K562 (cell line): Measurements from ENCODE around the gene RSF1. TPM values are rescaled to one million over a fixed set of nuclear protein-coding genes. Genes with fewer than 3 reads are reported as not detected.

ENCODE experiments used
- ATAC-seq: fragments of 200-7000 bp; cut with Tn5 transposase; 3 replicates; pipeline ENCODE4 v1.9.1; 2020; ENCODE audit warnings: moderate library complexity
- BruUV-seq: library from RNA; stranded (reverse); fragments of 400-500 nt; replicated peaks from 2 replicates; lab custom pipeline; 2021; lab: Mats Ljungman, UMichigan
- CTCF ChIA-PET: fragments of 300-600 bp; formaldehyde crosslinking; extraction: SDS; loops from one replicate; lab custom pipeline; 2021; ENCODE audit warnings: low intra/inter-chr PET ratio; lab: Yijun Ruan, JAX
- POLR2A ChIA-PET: fragments of 300-600, 350-650 bp; sonication (Branson Sonifier 250); formaldehyde crosslinking; extraction: SDS; loops from one replicate; lab custom pipeline; 2021; ENCODE audit warnings: antibody characterized with exemption, inconsistent platforms; lab: Yijun Ruan, JAX
- DNase-seq, 4 experiments: peaks; one replicate each; pipeline versions ENCODE4 v3.0.0 to v3.0.0-alpha.2; 2011 to 2018; ENCODE audit warnings: low spot score in 3 of 4, mixed read lengths in 3 of 4; ENCODE audit errors: extremely low read depth in 1 of 4
- FAIRE-seq: peaks from 2 replicates; lab custom pipeline; 2011; peaks lifted over from hg19 to GRCh38; lab: Jason Lieb, UNC
- H2AFZ ChIP-seq: 2 replicates; pipeline ENCODE4 v1.6.0; 2011; ENCODE audit warnings: low read depth, low read length, control low read depth, inconsistent platforms
- H3K27ac ChIP-seq: fragments of 200-600 bp; 3 replicates; pipeline ENCODE4 v1.8.0; 2011; ENCODE audit warnings: low read depth, mild to moderate bottlenecking, control low read depth, inconsistent platforms, low read length, moderate library complexity, mixed read lengths; ENCODE audit errors: extremely low read depth
- H3K27me3 ChIP-seq, 2 experiments: fragments of 300-600 bp in 1 of 2; 2 replicates in 1 of 2; 3 replicates in 1 of 2; pipeline versions ENCODE4 v1.6.0 to v1.8.0; 2011; ENCODE audit warnings: inconsistent platforms in 2 of 2, low read length in 2 of 2, mild to moderate bottlenecking in 1 of 2, mixed read lengths in 1 of 2, moderate library complexity in 1 of 2; ENCODE audit not compliant: control insufficient read depth in 2 of 2, insufficient read depth in 2 of 2
- H3K36me3 ChIP-seq: fragments of 300-600 bp; 3 replicates; pipeline ENCODE4 v1.8.0; 2011; ENCODE audit warnings: mild to moderate bottlenecking, low read length, inconsistent platforms; ENCODE audit not compliant: control insufficient read depth, insufficient read depth
- H3K4me1 ChIP-seq, 2 experiments: fragments of 200-600 bp in 1 of 2; replicated peaks in 1 of 2; 2 replicates in 1 of 2; 3 replicates in 1 of 2; pipeline versions ENCODE4 v1.5.1 to v1.8.0; 2011; ENCODE audit warnings: inconsistent platforms in 2 of 2, low read length in 2 of 2, mild to moderate bottlenecking in 1 of 2, mixed read lengths in 1 of 2, moderate library complexity in 1 of 2; ENCODE audit not compliant: control insufficient read depth in 2 of 2, insufficient read depth in 2 of 2
- H3K4me2 ChIP-seq: 2 replicates; pipeline ENCODE4 v1.6.1; 2011; ENCODE audit warnings: low read length, control low read depth, inconsistent platforms, mixed read lengths; ENCODE audit not compliant: insufficient read depth
- H3K4me3 ChIP-seq: fragments of 200-600 bp; sonication (generic), shearing (Covaris generic); 2 replicates; pipeline ENCODE4 v1.5.1; 2016; ENCODE audit warnings: control low read depth, inconsistent platforms
- H3K79me2 ChIP-seq: fragments of 200-600 bp; 3 replicates; pipeline ENCODE4 v1.8.0; 2011; ENCODE audit warnings: low read length, inconsistent platforms; ENCODE audit not compliant: control insufficient read depth, insufficient read depth
- H3K9ac ChIP-seq, 2 experiments: 2 replicates each; pipeline versions ENCODE4 v1.6.0 to v1.6.1; 2011; ENCODE audit warnings: low read depth in 2 of 2, low read length in 2 of 2, control low read depth in 1 of 2, inconsistent platforms in 1 of 2, mild to moderate bottlenecking in 1 of 2, mixed read lengths in 1 of 2; ENCODE audit not compliant: insufficient read depth in 1 of 2
- H3K9me1 ChIP-seq: one replicate; pipeline ENCODE4 v1.6.0; 2011; ENCODE audit warnings: inconsistent platforms, mild to moderate bottlenecking, low read length, moderate library complexity; ENCODE audit not compliant: control insufficient read depth, insufficient read depth
- H3K9me3 ChIP-seq: replicated peaks from 2 replicates; pipeline ENCODE4 v1.5.1; 2011; ENCODE audit warnings: low read depth, low read length, inconsistent platforms; ENCODE audit not compliant: control insufficient read depth, insufficient read depth
- H4K20me1 ChIP-seq: replicated peaks from 2 replicates; pipeline ENCODE4 v1.6.1; 2011; ENCODE audit warnings: low read length, inconsistent platforms, mixed read lengths; ENCODE audit not compliant: control insufficient read depth, insufficient read depth
- BRF1 ChIP-seq: IDR thresholded peaks from 3 replicates; pipeline ENCODE4 v1.6.1; 2011; ENCODE audit warnings: borderline replicate concordance, mild to moderate bottlenecking; ENCODE audit not compliant: insufficient read length; ENCODE audit errors: extremely low read depth
- CBFA2T3 ChIP-seq: fragments of 450-650 bp; IDR thresholded peaks from 2 replicates; pipeline ENCODE4 v1.6.1; 2017
- CEBPB ChIP-seq: fragments of 450-650 bp; IDR thresholded peaks from 2 replicates; pipeline ENCODE4 v1.6.1; 2016; ENCODE audit warnings: missing genetic modification characterization, missing compliant biosample characterization
- CSDE1 ChIP-seq, 2 experiments: fragments of 450-650 bp; IDR thresholded peaks; 2 replicates each; pipeline ENCODE4 v1.6.1; 2016; ENCODE audit warnings: mild to moderate bottlenecking in 1 of 2
- HNRNPUL1 ChIP-seq: fragments of 200-400 bp; formaldehyde crosslinking; IDR thresholded peaks from 2 replicates; pipeline ENCODE4 v1.6.1; 2017; ENCODE audit warnings: low read length
- MCM5 ChIP-seq: fragments of 450-650 bp; IDR thresholded peaks from 2 replicates; pipeline ENCODE4 v1.6.1; 2016; ENCODE audit warnings: low read depth
- MCM7 ChIP-seq, 2 experiments: fragments of 450-650 bp; IDR thresholded peaks; 2 replicates each; pipeline ENCODE4 v1.6.1; 2016 to 2018
- SNRNP70 ChIP-seq: fragments of 200-400 bp; formaldehyde crosslinking; optimal IDR thresholded peaks from 2 replicates; pipeline ENCODE3; 2017; ENCODE audit warnings: low read depth, low read length
- WHSC1 ChIP-seq: IDR thresholded peaks from one replicate; pipeline ENCODE4 v1.6.1; 2012; ENCODE audit warnings: low read length, control low read depth, inconsistent platforms
- WGBS: fragments of 100-300 bp; shearing (Covaris generic); methylation state at CpG from one replicate; pipeline ENCODE4 v1.1.6; 2016; ENCODE audit warnings: low coverage, mixed read lengths; ENCODE audit not compliant: insufficient coverage; ENCODE audit errors: missing lambda C conversion rate; 5-methylcytosine and 5-hydroxymethylcytosine counted together
- in situ Hi-C: fragments of 300-500 bp; cut with MboI; formaldehyde crosslinking; loops from 4 replicates; pipeline ENCODE4 v1.15.0; 2018; ENCODE audit warnings: inconsistent platforms, mixed read lengths
- intact Hi-C: fragments of 100-400 bp; cut with micrococcal nuclease; formaldehyde crosslinking; loops from 2 replicates; pipeline ENCODE4 v1.14.2; 2022
- polyA plus RNA-seq, 8 experiments: library from polyadenylated mRNA; depleted of rRNA in 4 of 8; stranded (reverse) in 5 of 8; unstranded in 3 of 8; fragments of >200 nt; fragmentation: Nextera tagmentation in 2 of 8; fragmentation: Illumina TruSeq in 1 of 8; extraction: Ambion mirVana in 2 of 8; extraction: Trizol in 1 of 8; gene quantifications; 2 replicates each; pipeline versions ENCODE4 v1.2.1 to v1.2.3, GENCODE V29; 2011 to 2014; ENCODE audit warnings: inconsistent platforms in 1 of 8, missing spikeins in 1 of 8
- total RNA-seq, 7 experiments: library from RNA; depleted of rRNA in 6 of 7; stranded (reverse); fragments of >200 nt in 6 of 7; fragmentation: Illumina TruSeq in 2 of 7; extraction: Trizol in 2 of 7; gene quantifications; 2 replicates each; pipeline versions ENCODE4 v1.2.1 to v1.2.3, GENCODE V29; 2011 to 2021; ENCODE audit warnings: low replicate concordance in 1 of 7
- TF ChIP-seq, protein P1 (sequence below): fragments of 250-450 bp; sonication (Bioruptor Pico); IDR thresholded peaks from 2 replicates; pipeline ENCODE4 v1.5.0; 2021
- TF ChIP-seq, protein P2 (sequence below): IDR thresholded peaks from 2 replicates; pipeline ENCODE4 v1.6.1; 2016; ENCODE audit warnings: missing genetic modification characterization, missing compliant biosample characterization

Gene RSF1
- total and polyA plus RNA-seq, 9 of the 15 experiments (the other 6 are each of a cell fraction or from before 2014, with no cell fraction given), result 9.7 to 63.6 (median 42.8) TPM

DNA sequence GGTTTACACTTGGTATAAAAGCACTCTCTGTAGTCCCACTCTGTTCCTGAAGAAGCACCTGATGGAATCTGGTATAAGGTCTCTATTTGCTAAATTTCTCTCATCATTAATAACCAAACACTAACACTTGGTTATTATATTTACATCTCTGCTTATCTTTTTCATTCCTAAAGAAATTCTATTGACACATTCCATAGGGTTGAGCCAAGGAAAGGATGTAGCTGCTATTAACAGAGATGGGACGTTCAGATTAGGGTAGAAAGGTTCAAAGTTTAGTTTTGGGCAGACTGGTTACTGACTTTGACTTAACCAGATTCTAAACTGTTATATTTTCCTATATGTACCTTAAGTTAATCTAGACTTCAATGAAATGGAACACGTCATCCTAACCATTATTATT lies 91.5 kb downstream of the RSF1 start:
- H3K79me2 ChIP-seq, result no peaks in the 10 kb centered on the region
- no peaks in the 10 kb centered on the region for H4K20me1 ChIP-seq
- POLR2A ChIA-PET, result no interaction called here
- DNase-seq (no peak), FAIRE-seq (no peak), ATAC-seq (no peak)
- CTCF ChIA-PET, result no interaction called here
- in situ Hi-C loops, result no loop called here
- no peaks in the 10 kb centered on the region for H3K4me1 ChIP-seq
- H3K9ac ChIP-seq, result no peak overlapping the region
- no peak overlapping the region for H3K27ac ChIP-seq
- H3K9me3 ChIP-seq, result peaks cover 4% of the 10 kb centered on the region; the same call in 1 of the 2 replicates
- peaks cover 11% of the 10 kb centered on the region; the same call in 2 of the 3 replicates for H3K36me3 ChIP-seq
- no peak overlapping the region for H3K4me3 ChIP-seq
- no peak overlapping the region for H3K4me2 ChIP-seq
- 83% methylated on average over 2 of the region's 2 CpGs for WGBS
- no peaks in the 10 kb centered on the region for H3K27me3 ChIP-seq
- no peaks in the 10 kb centered on the region for H3K9me1 ChIP-seq
- H2AFZ ChIP-seq, result no peak overlapping the region
- TF ChIP-seq CBFA2T3, result no peak
- no peak for TF ChIP-seq BRF1
- TF ChIP-seq, protein P1, sequence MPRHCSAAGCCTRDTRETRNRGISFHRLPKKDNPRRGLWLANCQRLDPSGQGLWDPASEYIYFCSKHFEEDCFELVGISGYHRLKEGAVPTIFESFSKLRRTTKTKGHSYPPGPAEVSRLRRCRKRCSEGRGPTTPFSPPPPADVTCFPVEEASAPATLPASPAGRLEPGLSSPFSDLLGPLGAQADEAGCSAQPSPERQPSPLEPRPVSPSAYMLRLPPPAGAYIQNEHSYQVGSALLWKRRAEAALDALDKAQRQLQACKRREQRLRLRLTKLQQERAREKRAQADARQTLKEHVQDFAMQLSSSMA (CRISPR knock-in tag), result no peak
- TF ChIP-seq CEBPB (tag), result 0 out of 2 replicates have a peak, but pooled peaks have one; percentile 7
- TF ChIP-seq HNRNPUL1, result no peak
- TF ChIP-seq, all 486 proteins: peak for 1
- no TSS peak for BruUV-seq
- intact Hi-C loops, result no loop called here

DNA sequence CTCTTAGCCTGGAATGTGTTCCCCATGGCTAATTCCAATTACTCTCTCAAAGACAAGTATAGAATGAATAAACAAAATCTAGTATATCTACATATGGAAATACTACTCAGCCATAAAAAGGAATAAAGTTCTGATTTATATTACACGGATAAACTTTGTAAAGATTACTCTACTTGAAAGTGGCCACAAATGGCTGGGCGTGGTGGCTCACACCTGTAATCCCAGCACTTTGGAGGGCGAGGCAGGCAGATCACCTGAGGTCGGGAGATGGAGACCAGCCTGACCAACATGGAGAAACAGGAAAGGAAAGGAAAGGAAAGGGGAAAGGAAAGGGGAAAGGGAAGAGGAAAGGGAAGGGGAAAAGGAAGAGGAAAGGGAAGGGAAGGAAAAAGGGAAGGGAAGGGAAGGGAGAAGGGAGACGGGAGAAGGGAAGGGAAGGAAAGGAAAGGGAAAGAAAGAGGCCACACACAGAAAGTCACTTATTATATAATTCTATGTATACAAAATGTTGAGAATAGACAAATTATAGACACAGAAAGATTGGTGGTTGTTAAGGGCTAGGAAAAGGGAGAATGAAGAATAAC lies 92.2 kb downstream of the RSF1 start:
- in situ Hi-C loops, result no loop called here
- peaks cover 12% of the 10 kb centered on the region; the same call in 2 of the 3 replicates for H3K36me3 ChIP-seq
- ATAC-seq (no peak), FAIRE-seq (no peak), DNase-seq (no peak)
- no peaks in the 10 kb centered on the region for H3K27me3 ChIP-seq
- H4K20me1 ChIP-seq, result no peaks in the 10 kb centered on the region
- H2AFZ ChIP-seq, result no peak overlapping the region
- no peaks in the 10 kb centered on the region for H3K4me1 ChIP-seq
- POLR2A ChIA-PET, result no interaction called here
- 64% methylated on average over 5 of the region's 5 CpGs for WGBS
- no TSS peak for BruUV-seq
- CTCF ChIA-PET, result no interaction called here
- no peaks in the 10 kb centered on the region for H3K9me1 ChIP-seq
- intact Hi-C loops, result no loop called here
- H3K4me2 ChIP-seq, result no peak overlapping the region
- H3K9ac ChIP-seq, result no peak overlapping the region
- TF ChIP-seq WHSC1, result no peak
- TF ChIP-seq MCM7 (IDR thresholded peaks at IDR 0.05), result no peak
- TF ChIP-seq MCM5, result no peak
- no peak for TF ChIP-seq CSDE1 (IDR thresholded peaks at IDR 0.05)
- TF ChIP-seq, protein P2, sequence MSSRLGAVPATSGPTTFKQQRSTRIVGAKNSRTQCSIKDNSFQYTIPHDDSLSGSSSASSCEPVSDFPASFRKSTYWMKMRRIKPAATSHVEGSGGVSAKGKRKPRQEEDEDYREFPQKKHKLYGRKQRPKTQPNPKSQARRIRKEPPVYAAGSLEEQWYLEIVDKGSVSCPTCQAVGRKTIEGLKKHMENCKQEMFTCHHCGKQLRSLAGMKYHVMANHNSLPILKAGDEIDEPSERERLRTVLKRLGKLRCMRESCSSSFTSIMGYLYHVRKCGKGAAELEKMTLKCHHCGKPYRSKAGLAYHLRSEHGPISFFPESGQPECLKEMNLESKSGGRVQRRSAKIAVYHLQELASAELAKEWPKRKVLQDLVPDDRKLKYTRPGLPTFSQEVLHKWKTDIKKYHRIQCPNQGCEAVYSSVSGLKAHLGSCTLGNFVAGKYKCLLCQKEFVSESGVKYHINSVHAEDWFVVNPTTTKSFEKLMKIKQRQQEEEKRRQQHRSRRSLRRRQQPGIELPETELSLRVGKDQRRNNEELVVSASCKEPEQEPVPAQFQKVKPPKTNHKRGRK (tag), result peak; percentile 52
- no peak for TF ChIP-seq SNRNP70
- H3K4me3 ChIP-seq, result no peak overlapping the region
- no peak overlapping the region for H3K27ac ChIP-seq
- peaks cover 4% of the 10 kb centered on the region; the same call in 1 of the 2 replicates for H3K9me3 ChIP-seq
- no peaks in the 10 kb centered on the region for H3K79me2 ChIP-seq
